AG20443 (cell line): ENCODE measurements around the gene ACAD11.

Experiments
- DNase-seq: peaks from one replicate; pipeline ENCODE4 v3.0.0; 2012; ENCODE audit warnings: low spot score, mixed read lengths

Gene ACAD11

DNA sequence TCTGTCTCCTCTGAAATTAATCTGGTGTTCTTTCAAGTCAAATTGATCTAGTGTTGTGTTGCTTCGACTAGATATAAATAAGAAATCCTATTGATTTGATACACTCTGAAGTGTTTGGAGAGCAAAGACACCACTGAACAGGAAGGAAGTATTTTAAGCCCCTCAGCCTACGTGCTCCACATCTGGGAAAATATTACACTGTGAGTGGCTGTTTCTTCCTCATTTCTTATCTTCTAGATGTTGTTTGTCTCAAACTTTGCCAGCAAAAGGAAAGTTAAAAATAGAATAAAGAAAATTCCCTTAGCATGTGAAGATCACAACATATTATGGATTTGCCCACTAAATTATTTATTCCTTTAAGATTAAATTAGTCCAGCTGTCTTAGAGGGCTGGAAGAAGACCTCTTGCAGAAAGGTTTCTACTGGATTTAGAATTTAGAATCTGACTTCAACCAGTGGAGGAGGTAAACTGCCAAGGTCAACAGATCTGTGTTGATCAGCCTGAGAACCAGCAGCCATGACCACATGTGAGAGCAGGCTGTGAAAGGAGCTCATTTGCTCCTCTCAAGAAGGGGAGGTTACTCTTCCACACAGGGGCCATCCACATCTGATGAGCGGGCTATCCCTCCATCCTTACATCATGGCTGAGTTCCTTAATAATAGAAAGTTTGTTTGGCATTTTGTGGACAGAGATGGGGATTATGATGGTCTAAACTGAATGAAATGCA is 108.9 kb downstream of the ACAD11 start:
- no peak for DNase-seq

- DNase-seq = peak; percentile 63
Measured at GRCh38 chr3:132549890-132550578, 109.6 kb downstream of the ACAD11 start.

GRCh38 chr3:132549169-132549568 is 110.4 kb downstream of the ACAD11 start:
- DNase-seq = no peak

- DNase-seq = no peak
Measured at GRCh38 chr3:132545471-132545870, 114.1 kb downstream of the ACAD11 start.

- DNase-seq = no peak
Measured at GRCh38 chr3:132544130-132544529, 115.5 kb downstream of the ACAD11 start.

- peak; percentile 64 for DNase-seq
Measured at GRCh38 chr3:132543011-132543739, 116.4 kb downstream of the ACAD11 start.

DNA sequence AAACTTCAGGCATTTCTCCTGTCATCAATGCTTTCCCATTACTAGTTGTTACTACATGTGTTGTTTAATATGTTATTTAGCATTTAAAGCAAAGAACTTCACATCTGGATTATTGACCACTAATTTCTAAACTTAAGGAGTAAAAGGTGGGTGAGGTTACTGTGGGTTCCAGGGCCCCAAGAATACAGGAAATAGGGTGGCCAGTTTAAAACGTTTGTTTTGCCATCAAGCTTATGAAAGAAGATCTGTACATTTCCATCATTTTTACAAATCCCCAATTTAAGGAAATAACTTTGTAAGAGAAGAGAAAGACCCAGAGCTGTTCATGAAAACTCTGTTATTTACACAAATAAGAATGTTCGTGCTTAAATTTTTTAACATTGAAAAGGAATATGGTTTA is 117.0 kb downstream of the ACAD11 start:
- no peak for DNase-seq

DNA sequence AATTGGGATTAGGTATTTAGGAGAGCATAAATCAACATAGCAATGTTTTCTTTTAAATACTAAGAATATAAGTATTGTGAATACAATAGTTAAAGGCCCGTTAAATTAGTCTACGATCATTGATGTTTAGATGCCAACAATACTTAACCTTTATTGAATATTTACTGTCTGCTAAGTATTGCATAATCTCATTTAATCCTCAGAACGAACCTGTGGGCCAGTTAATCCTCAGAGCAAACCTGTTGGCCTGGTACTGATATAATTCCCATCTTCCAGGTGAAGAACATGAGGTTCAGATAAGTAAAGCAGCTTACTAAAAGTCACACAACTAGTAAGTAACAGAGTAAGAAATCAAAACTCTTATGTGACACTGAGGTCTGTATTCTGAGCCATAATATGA is 119.9 kb downstream of the ACAD11 start:
- no peak for DNase-seq

DNA sequence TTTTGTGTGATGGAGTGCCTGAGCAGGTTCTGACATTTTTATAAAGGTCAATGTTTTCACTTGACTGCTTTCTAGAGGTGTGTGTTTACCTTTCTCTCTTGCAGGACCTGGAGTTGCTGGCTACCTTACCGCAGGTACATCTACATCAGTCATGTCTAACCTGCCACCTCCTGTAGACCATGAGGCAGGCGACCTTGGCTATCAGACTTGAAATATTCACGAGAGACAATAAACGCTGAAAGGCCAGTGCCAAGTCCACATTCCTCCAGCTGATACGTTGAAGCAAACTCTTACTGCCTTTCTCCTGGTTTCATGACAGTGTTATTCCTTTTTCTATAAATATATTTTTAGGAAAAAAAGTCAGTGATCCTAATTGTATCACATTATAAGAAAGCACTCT is 121.5 kb downstream of the ACAD11 start:
- no peak for DNase-seq

GRCh38 chr3:132537297-132537696 is 122.3 kb downstream of the ACAD11 start:
- no peak for DNase-seq

DNA sequence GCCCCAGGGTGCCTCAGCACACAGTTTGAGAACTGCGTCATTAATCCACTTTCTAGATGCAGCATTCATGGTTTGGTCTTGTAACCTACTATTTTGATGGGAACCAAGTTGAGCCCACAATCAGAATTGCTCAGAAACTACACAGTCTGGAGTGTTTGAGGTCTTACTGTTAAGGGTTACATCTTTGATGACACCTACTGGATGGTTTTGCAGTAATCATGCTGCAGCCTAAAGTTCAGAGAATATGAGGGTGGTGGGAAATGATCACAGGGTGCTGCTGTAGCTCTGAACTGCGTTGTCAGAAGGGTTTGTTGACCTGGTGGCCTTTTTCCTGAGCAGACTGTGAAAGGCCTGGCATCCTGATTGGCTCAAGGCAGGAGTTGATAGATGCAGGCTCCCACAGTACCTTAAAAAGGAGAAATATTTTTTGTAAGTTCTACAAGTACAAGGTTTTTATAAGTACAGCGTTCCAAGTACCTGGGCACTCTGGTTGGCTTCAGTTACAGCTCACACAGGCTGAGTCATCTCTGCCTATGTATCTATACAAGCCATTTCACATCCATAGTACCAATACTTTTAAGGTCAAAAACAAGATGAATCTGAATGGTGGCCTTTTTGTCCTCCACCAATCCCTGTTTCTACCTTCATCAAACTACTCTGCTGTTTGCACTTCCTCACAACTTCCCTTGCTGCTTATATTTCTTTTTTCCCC is 123.0 kb downstream of the ACAD11 start:
- no peak for DNase-seq

DNA sequence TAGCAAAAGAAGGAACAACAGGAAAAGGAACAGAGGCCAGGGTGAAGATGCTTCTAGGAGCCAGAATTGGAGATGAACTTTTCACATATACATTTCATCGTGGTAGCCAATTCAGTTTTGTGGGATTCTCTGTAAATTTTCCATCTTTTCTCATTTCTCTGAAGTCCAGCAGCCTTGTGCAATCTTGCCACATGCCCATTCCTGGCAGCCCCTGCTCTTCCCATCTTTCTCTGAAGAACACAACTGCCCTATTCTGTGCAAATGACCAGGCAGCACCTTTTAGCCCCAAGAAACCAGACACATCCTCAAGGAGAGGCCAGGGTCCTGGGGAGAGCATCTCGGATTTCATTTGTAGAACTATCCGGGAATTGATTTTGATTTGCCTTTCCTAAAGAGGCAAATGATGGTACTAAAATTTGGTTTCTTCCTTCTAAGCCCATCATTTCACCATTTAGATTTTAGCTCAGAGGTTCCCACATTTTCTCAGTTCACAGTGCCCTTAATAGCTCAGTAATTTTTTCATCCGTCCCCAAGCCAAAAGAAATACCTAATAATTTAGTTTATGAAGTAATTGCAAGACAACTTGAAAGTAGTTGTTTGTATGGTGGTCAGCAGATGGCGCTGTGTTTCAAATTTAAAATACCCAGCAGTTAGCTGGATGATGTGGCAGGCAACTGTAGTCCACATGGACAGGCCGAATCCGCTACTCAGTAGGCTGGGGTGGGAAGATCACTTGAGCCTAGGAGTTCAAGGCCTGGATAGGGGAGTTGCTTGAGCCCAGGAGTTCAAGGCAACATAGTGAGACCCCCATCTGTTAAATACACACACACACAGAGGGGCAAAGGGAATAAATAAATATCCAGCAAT is 123.8 kb downstream of the ACAD11 start:
- DNase-seq = peak; percentile 78

GRCh38 chr3:132530624-132531023 is 129.0 kb downstream of the ACAD11 start:
- no peak for DNase-seq

DNA sequence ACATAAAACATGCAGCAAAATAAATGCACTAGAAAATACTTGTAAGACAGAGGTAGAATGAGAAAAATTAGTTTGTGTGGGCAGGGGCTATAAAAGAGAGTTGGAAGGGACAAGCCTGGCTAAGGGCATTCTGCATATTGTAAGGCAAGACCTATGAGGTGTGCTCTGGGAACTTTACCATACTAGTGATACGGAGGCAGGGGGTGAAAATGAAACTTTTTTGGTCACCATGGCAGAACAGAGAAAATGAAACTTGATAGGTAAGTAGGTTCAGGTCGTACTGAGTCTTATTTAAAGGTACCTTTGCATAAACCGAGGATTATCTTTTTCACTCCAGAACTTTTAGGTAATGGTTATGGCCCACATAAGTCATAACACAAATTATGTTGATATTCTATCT is 137.3 kb downstream of the ACAD11 start:
- DNase-seq = no peak

GRCh38 chr3:132521901-132522300 is 137.7 kb downstream of the ACAD11 start:
- DNase-seq = no peak

DNA sequence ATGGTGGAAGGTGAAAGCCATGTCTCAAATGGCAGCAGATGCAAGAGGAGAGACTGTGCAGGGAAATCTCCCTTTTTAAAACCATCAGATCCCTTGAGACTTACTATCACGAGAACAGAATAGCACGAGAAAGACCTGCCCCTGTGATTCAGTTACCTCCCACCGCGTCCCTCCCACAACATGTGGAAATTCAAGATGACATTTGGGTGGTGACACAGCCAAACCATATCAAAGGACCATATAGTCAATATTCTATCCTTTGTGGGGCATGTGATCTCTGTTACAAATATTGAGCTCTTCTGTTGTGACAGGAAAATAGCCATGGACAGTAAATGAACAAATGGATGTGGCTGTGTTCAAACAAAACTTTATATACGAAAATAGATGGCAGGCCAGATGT is 139.7 kb downstream of the ACAD11 start:
- DNase-seq = no peak

DNA sequence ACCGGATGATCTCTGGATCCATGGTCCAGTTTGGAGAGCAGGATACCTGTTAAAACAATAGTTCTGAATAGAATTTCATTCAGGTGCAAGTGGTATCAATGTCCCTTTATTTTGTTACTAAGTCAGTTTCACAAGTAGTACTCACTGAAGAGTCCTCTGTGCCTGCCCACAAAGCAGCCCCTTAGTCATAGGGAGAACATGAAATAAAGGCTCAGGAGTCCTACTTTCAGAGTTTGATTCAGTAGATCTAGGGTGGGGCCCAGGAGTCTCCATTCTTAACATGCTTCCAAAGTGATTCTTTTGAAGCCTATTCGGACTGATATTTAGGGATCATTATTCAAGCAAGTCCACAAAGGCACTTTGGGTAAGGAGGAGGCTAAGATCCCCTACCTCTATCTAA is 142.3 kb downstream of the ACAD11 start:
- no peak for DNase-seq

DNA sequence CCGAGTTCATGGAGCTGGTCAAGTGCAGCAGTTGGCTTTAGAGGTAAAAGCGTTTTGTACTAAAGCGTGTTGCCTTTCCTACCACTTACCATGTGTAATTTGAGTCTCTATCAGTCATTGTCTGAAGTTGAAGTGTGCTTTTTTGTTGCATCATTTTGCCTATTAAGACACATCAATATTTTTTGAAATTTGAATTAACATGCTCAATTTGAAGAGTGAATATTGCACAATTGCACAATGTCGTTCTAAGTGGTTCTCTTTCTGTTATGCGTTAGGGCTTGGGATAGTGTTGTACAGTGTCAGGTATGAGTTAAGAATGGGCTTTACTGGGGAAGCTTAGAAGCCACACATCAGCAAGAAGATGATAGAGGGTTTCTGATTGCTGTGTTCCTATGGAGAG is 146.6 kb downstream of the ACAD11 start:
- no peak for DNase-seq

GRCh38 chr3:132509506-132509905 is 150.1 kb downstream of the ACAD11 start:
- no peak for DNase-seq

DNA sequence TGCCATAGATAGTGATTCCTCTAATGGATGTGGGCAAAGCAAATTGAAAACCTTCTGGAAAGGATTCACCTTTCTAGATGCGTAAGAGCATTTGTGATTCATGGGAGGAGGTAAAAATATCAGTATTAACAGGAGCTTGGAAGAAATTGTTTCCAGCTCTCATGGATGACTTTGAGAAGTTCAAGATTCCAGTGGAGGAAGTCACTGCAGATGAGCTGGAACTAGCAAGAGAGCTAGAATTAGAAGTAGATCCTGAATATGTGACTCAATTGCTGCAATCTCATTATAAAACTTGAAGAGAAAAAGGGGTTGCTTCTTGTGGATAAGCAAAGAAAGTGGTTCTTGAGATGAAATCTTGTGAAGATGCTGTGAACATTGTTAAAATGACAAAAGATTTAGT is 150.5 kb downstream of the ACAD11 start:
- DNase-seq = no peak
